Lung (tissue), 12 donors: ENCODE measurements around the gene ZNF518B. TPM values are rescaled to one million over a fixed set of nuclear protein-coding genes. Genes with fewer than 3 reads are reported as not detected.

Experiments
- ATAC-seq: fragments of 200-7000 bp; cut with Tn5 transposase; one replicate; pipeline ENCODE4 v1.9.1; 2020; ENCODE audit warnings: moderate number of reproducible peaks; ENCODE audit not compliant: insufficient read depth, low FRiP score
- DNase-seq, 3 donors: peaks; one replicate each; pipeline ENCODE4 v3.0.0-alpha.2; 2013 to 2017
- H3K27ac ChIP-seq, 2 donors: one replicate each; pipeline ENCODE4 v1.5.1; 2013; ENCODE audit warnings: mild to moderate bottlenecking in 2 of 2, moderate library complexity in 2 of 2, control low read depth in 1 of 2, inconsistent platforms in 1 of 2, low read depth in 1 of 2, low read length in 1 of 2
- H3K27me3 ChIP-seq, 3 donors: one replicate each; pipeline ENCODE4 v1.5.1; 2013; ENCODE audit warnings: low read length in 2 of 3; ENCODE audit not compliant: control insufficient read depth in 3 of 3, insufficient read depth in 3 of 3
- H3K36me3 ChIP-seq, 4 donors: one replicate each; pipeline ENCODE4 v1.5.1; 2013; ENCODE audit warnings: low read length in 4 of 4, mild to moderate bottlenecking in 1 of 4, moderate library complexity in 1 of 4; ENCODE audit not compliant: control insufficient read depth in 4 of 4, insufficient read depth in 4 of 4
- H3K4me1 ChIP-seq, 5 donors: one replicate each; pipeline ENCODE4 v1.5.1; 2013; ENCODE audit warnings: low read length in 5 of 5, mild to moderate bottlenecking in 2 of 5, moderate library complexity in 1 of 5; ENCODE audit not compliant: control insufficient read depth in 5 of 5, insufficient read depth in 5 of 5
- H3K4me3 ChIP-seq: one replicate; pipeline ENCODE4 v1.5.1; 2013; ENCODE audit warnings: mild to moderate bottlenecking, control low read depth, moderate library complexity
- H3K9ac ChIP-seq, 2 donors: one replicate each; pipeline ENCODE4 v1.5.1; 2013; ENCODE audit warnings: low read length in 2 of 2, control low read depth in 1 of 2; ENCODE audit not compliant: insufficient read depth in 1 of 2
- H3K9me3 ChIP-seq, 4 donors: one replicate each; pipeline ENCODE4 v1.5.1; 2013; ENCODE audit warnings: low read length in 3 of 4, mild to moderate bottlenecking in 1 of 4, moderate library complexity in 1 of 4; ENCODE audit not compliant: control insufficient read depth in 4 of 4, insufficient read depth in 3 of 4
- CTCF ChIP-seq: IDR thresholded peaks from 2 replicates; pipeline ENCODE4 v1.5.1; 2012; ENCODE audit warnings: mild to moderate bottlenecking; ENCODE audit errors: control extremely low read depth, extremely low read depth
- WGBS, 2 donors: extraction: QIAGEN DNeasy Blood & Tissue Kit; methylation state at CpG; one replicate each; pipeline ENCODE4 v1.1.7; 2013; 5-methylcytosine and 5-hydroxymethylcytosine counted together
- polyA plus RNA-seq, 2 donors: library from polyadenylated mRNA; stranded (reverse); fragments of 200-250 nt; gene quantifications; one replicate each; pipeline ENCODE4 v1.2.1, GENCODE V29; 2013
- total RNA-seq, 2 donors: library from RNA; depleted of rRNA in 1 of 2; stranded (reverse); fragments of >200 nt in 1 of 2; gene quantifications; one replicate each; pipeline ENCODE4 v1.2.1, GENCODE V29; 2014 to 2021
- donor health status: control.
- donor health status: control.
- donor health status: Bipolar disorder and iron deficiency.
- donor health status: healthy.
- donor health status: DM: yes; HTN: yes; CAD: no.

Gene ZNF518B
- total and polyA plus RNA-seq, 4 donors: 3.3 to 44.5 (median 9.7) TPM

- Histone ChIP-seq H3K4me1 (peaks cover 0 to 9% (median 0%) of the 10 kb centered on the region in 5 donors), H3K9ac (no peak overlapping the region), H3K9me3 (peaks cover 0 to 8% (median 0%) of the 10 kb centered on the region in 4 donors), H3K27ac (no peak overlapping the region), H3K27me3 (peaks cover 4 to 17% (median 16%) of the 10 kb centered on the region in 3 donors), H3K36me3 (no peaks in the 10 kb centered on the region), H3K4me3 (no peak overlapping the region)
- TF ChIP-seq CTCF: no peak
- DNase-seq (no peak), ATAC-seq (no peak)
- 93 to 96% methylated on average over 4 of the region's 4 CpGs for WGBS, 2 donors
These were observed 5.7 kb upstream of the ZNF518B start for GRCh38 chr4:10462876-10463275.

GRCh38 chr4:10461850-10462400 lies 4.7 kb upstream of the ZNF518B start:
- no peak overlapping the region for H3K4me3 ChIP-seq
- peaks cover 4 to 17% (median 16%) of the 10 kb centered on the region in 3 donors for H3K27me3 ChIP-seq
- H3K4me1 ChIP-seq: peaks cover 0 to 9% (median 0%) of the 10 kb centered on the region in 5 donors
- no peak for DNase-seq
- 47 to 55% methylated on average over 27 of the region's 27 CpGs for WGBS, 2 donors
- H3K9ac ChIP-seq: no peak overlapping the region
- ATAC-seq: no peak
- peaks cover 0 to 8% (median 0%) of the 10 kb centered on the region in 4 donors for H3K9me3 ChIP-seq
- H3K27ac ChIP-seq: no peak overlapping the region
- TF ChIP-seq CTCF: no peak
- H3K36me3 ChIP-seq: no peaks in the 10 kb centered on the region

- H3K4me3 ChIP-seq: no peak overlapping the region
- ATAC-seq (peak; percentile 92), DNase-seq (peak; percentile 77 to 89 (median 80))
- H3K9ac ChIP-seq: no peak overlapping the region
- TF ChIP-seq CTCF: peak; percentile 91
- 4 to 7% methylated on average over 69 to 72 of the region's 72 CpGs for whole genome bisulfite sequencing, 2 donors
- peaks cover 0 to 12% (median 0%) of the 10 kb centered on the region in 5 donors for H3K4me1 ChIP-seq
- H3K27ac ChIP-seq: no peak overlapping the region
- H3K9me3 ChIP-seq: peaks cover 0 to 13% (median 0%) of the 10 kb centered on the region in 4 donors
- H3K36me3 ChIP-seq: no peaks in the 10 kb centered on the region
- peaks cover 4 to 17% (median 16%) of the 10 kb centered on the region in 3 donors for H3K27me3 ChIP-seq
These were observed 4.0 kb upstream of the ZNF518B start for GRCh38 chr4:10461091-10461849.
